MM.1S (cell line): ENCODE data around the gene FAM162B.

Experiments
- CTCF ChIP-seq: fragments of 300-600 bp; sonication (generic); IDR thresholded peaks from 2 replicates; pipeline ENCODE4 v1.5.1; 2016; ENCODE audit warnings: antibody characterized with exemption, low read length, mixed read lengths
- EZH2 ChIP-seq: fragments of 300-600 bp; sonication (generic); optimal IDR thresholded peaks from 2 replicates; pipeline ENCODE3; 2017; ENCODE audit warnings: low read depth, mild to moderate bottlenecking, antibody characterized with exemption, low read length, mixed read lengths
- EZH2phosphoT487 ChIP-seq: fragments of 300-600 bp; sonication (generic); IDR thresholded peaks from 2 replicates; pipeline ENCODE4 v1.6.1; 2018; ENCODE audit warnings: antibody characterized with exemption, low read length

DNA sequence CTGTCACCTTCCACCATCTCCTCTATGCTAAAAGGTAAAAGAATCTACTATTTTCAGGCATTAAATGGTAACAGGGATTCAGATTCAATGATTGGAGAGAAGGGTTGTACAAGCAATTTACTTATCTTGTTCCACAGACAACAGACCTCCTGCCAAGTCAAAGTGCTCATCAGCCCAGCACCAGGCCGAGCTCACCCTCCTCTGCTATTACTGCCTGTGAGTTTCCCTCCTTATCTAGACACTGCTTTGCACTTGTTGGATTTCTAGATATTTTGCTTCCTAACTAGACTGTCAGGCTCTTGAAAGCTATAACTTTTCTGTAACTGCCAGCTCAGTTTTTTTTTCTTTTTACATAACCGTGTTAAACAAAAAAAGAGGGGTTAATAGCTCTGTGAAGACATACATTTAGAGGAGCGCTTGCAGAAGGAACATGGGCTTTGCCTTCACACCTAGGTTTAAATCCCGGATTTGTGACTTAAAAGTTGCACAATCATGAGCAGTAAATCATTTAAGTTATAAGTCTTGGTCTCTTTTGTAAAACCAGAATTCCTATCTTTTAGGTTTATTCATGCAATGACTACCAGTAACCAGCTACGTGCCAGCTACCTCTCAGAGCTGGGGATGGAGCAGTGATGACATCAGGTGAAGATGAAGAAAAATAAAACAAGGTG lies 1.1 kb upstream of the FAM162B start:
- TF ChIP-seq CTCF (no peak), EZH2phosphoT487 (no peak), EZH2 (no peak)
